IMR-90 (cell line): Measurements from ENCODE around the gene OR51A2. TPM values are rescaled to one million over a fixed set of nuclear protein-coding genes. Genes with fewer than 3 reads are reported as not detected.

Experiments used
- ATAC-seq: fragments of 200-7000 bp; cut with Tn5 transposase; 2 replicates; pipeline ENCODE4 v1.9.1; 2020; ENCODE audit warnings: low read depth, mild to moderate bottlenecking, moderate library complexity
- BruUV-seq: library from RNA; stranded (reverse); fragments of 400-500 nt; replicated peaks from 2 replicates; lab custom pipeline; 2021; lab: Mats Ljungman, UMichigan
- CTCF ChIA-PET: fragments of 300-600 bp; formaldehyde crosslinking; extraction: SDS; loops from one replicate; lab custom pipeline; 2021; ENCODE audit warnings: antibody characterized with exemption; lab: Yijun Ruan, JAX
- POLR2A ChIA-PET: fragments of 300-600 bp; sonication (Branson Sonifier 250); formaldehyde crosslinking; loops from one replicate; lab custom pipeline; 2022; ENCODE audit warnings: antibody characterized with exemption; ENCODE audit not compliant: unreplicated experiment; lab: Charles Lee
- DNase-seq: peaks from one replicate; pipeline ENCODE4 v3.0.0; 2013
- H2AFZ ChIP-seq: replicated peaks from 2 replicates; pipeline ENCODE3; 2013; ENCODE audit warnings: low read length, mild to moderate bottlenecking; ENCODE audit not compliant: poor library complexity
- H2AK5ac ChIP-seq: 2 replicates; pipeline ENCODE4 v1.6.1; 2013; ENCODE audit warnings: low read depth, low read length, inconsistent platforms
- H2AK9ac ChIP-seq: replicated peaks from 2 replicates; pipeline ENCODE3; 2013; ENCODE audit warnings: mild to moderate bottlenecking, low read depth, low read length, moderate library complexity; ENCODE audit not compliant: poor library complexity
- H2BK120ac ChIP-seq: 2 replicates; pipeline ENCODE4 v1.6.1; 2013; ENCODE audit warnings: low read depth, low read length, inconsistent platforms
- H2BK15ac ChIP-seq: 3 replicates; pipeline ENCODE4 v1.6.1; 2013; ENCODE audit warnings: low read depth, low read length, inconsistent platforms
- H2BK20ac ChIP-seq: 2 replicates; pipeline ENCODE4 v1.6.1; 2013; ENCODE audit warnings: low read depth, mild to moderate bottlenecking, inconsistent platforms, low read length, moderate library complexity
- H2BK5ac ChIP-seq: 2 replicates; pipeline ENCODE4 v1.6.1; 2013; ENCODE audit warnings: mild to moderate bottlenecking, low read depth, low read length, inconsistent platforms; ENCODE audit not compliant: poor library complexity, severe bottlenecking
- H3K14ac ChIP-seq: replicated peaks from 2 replicates; pipeline ENCODE4 v1.6.1; 2013; ENCODE audit warnings: low read depth, low read length, inconsistent platforms
- H3K18ac ChIP-seq: 2 replicates; pipeline ENCODE4 v1.6.1; 2013; ENCODE audit warnings: low read depth, low read length, control low read depth
- H3K23ac ChIP-seq: 2 replicates; pipeline ENCODE4 v1.6.1; 2013; ENCODE audit warnings: low read depth, low read length, inconsistent platforms
- H3K27ac ChIP-seq: 2 replicates; pipeline ENCODE4 v1.5.1; 2013; ENCODE audit warnings: mild to moderate bottlenecking, control low read depth, low read length; ENCODE audit not compliant: insufficient read depth
- H3K27me3 ChIP-seq: 2 replicates; pipeline ENCODE4 v1.6.1; 2013; ENCODE audit warnings: low read length; ENCODE audit not compliant: control insufficient read depth, insufficient read depth
- H3K36me3 ChIP-seq: 2 replicates; pipeline ENCODE4 v1.6.1; 2013; ENCODE audit warnings: low read length, mixed read lengths; ENCODE audit not compliant: control insufficient read depth, insufficient read depth
- H3K4ac ChIP-seq: 2 replicates; pipeline ENCODE4 v1.6.1; 2013; ENCODE audit warnings: low read depth, low read length, inconsistent platforms
- H3K4me1 ChIP-seq: 2 replicates; pipeline ENCODE4 v1.6.1; 2013; ENCODE audit warnings: low read length, mixed read lengths; ENCODE audit not compliant: control insufficient read depth, insufficient read depth
- H3K4me2 ChIP-seq: 2 replicates; pipeline ENCODE4 v1.6.1; 2013; ENCODE audit warnings: low read depth, mild to moderate bottlenecking, control low read depth, low read length, moderate library complexity
- H3K4me3 ChIP-seq: 2 replicates; pipeline ENCODE4 v1.5.1; 2013; ENCODE audit warnings: low read depth, mild to moderate bottlenecking, control low read depth, low read length, moderate library complexity; ENCODE audit not compliant: insufficient read depth
- H3K56ac ChIP-seq: 2 replicates; pipeline ENCODE4 v1.6.1; 2013; ENCODE audit warnings: low read length, inconsistent platforms; ENCODE audit not compliant: insufficient read depth; ENCODE audit errors: extremely low read depth
- H3K79me1 ChIP-seq, 2 experiments: 2 replicates each; pipeline ENCODE4 v1.6.1; 2013; ENCODE audit warnings: low read length in 2 of 2, inconsistent platforms in 1 of 2, low read depth in 1 of 2
- H3K9ac ChIP-seq: 2 replicates; pipeline ENCODE4 v1.6.1; 2013; ENCODE audit warnings: low read depth, low read length, control low read depth
- H3K9me1 ChIP-seq: 2 replicates; pipeline ENCODE4 v1.6.1; 2013; ENCODE audit warnings: low read length, inconsistent platforms; ENCODE audit not compliant: insufficient read depth
- H3K9me3 ChIP-seq: 2 replicates; pipeline ENCODE4 v1.6.1; 2013; ENCODE audit warnings: low read length; ENCODE audit not compliant: control insufficient read depth, insufficient read depth
- H4K20me1 ChIP-seq: 2 replicates; pipeline ENCODE4 v1.6.1; 2013; ENCODE audit warnings: low read length, inconsistent platforms; ENCODE audit not compliant: insufficient read depth
- H4K5ac ChIP-seq: 2 replicates; pipeline ENCODE4 v1.6.1; 2013; ENCODE audit warnings: mild to moderate bottlenecking, low read depth, low read length, control low read depth
- H4K8ac ChIP-seq, 2 experiments: 2 replicates each; pipeline ENCODE4 v1.6.1; 2013; ENCODE audit warnings: low read depth in 2 of 2, low read length in 2 of 2, control low read depth in 1 of 2, inconsistent platforms in 1 of 2
- H4K91ac ChIP-seq: 2 replicates; pipeline ENCODE4 v1.6.1; 2013; ENCODE audit warnings: low read depth, low read length, inconsistent platforms; ENCODE audit not compliant: insufficient read depth
- BHLHE40 ChIP-seq: fragments of 150-350 bp; IDR thresholded peaks from 2 replicates; pipeline ENCODE4 v1.6.1; 2016; ENCODE audit warnings: mild to moderate bottlenecking, low read depth, low read length
- RAD21 ChIP-seq: IDR thresholded peaks from 2 replicates; pipeline ENCODE4 v1.6.1; 2012; ENCODE audit warnings: low read length, improper control_type of control experiment
- WGBS, 2 experiments: methylation state at CpG; one replicate each; pipeline versions ENCODE4 v1.1.5 to v1.1.7; 2013; ENCODE audit warnings: missing lambda C conversion rate in 2 of 2; ENCODE audit not compliant: insufficient read length in 1 of 2; ENCODE audit errors: extremely low coverage in 2 of 2; 5-methylcytosine and 5-hydroxymethylcytosine counted together
- dilution Hi-C: fragments of 300-500 bp; cut with HindIII; formaldehyde crosslinking; loops from one replicate; pipeline ENCODE4 v1.14.3; 2018; ENCODE audit warnings: low sequenced_read_pairs; ENCODE audit not compliant: unreplicated experiment
- in situ Hi-C: fragments of 300-500 bp; cut with MboI; formaldehyde crosslinking; loops from 3 replicates; pipeline ENCODE4 v1.14.3; 2019; ENCODE audit warnings: low sequenced_read_pairs, inconsistent platforms, mixed read lengths
- intact Hi-C: fragments of 100-400 bp; cut with micrococcal nuclease; formaldehyde crosslinking; loops from 2 replicates; pipeline ENCODE4 v1.10.0; 2022
- polyA plus RNA-seq, 3 experiments: library from polyadenylated mRNA; depleted of rRNA; stranded (reverse); fragments of >200 nt; gene quantifications; 2 replicates each; pipeline ENCODE4 v1.2.3, GENCODE V29; 2012; ENCODE audit warnings: low replicate concordance in 1 of 3
- total RNA-seq: library from RNA; depleted of rRNA; stranded (reverse); fragments of >200 nt; gene quantifications from 2 replicates; pipeline ENCODE4 v1.2.3, GENCODE V29; 2012

Gene OR51A2
- total and polyA plus RNA-seq, 2 of the 4 experiments (the other 2 are of a cell fraction): not detected

DNA sequence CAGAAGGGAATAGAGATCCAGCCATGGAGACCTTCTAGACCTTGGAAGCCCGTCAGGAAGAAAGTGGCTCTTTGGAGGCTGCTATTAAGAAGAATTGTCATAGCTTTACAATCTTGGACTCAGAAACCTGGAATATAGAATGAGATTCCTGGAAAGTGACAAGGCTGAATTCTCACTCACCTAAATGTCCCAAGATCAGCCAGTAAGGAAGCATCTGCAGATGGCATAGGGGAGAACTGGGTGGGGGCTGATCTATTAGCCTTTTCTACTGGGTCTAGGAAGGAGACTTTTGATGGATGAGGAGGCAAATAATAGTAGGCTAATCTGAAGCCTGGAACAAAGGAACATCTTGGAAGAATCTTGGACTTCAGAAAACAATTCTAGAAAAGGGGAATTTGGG, 31.3 kb downstream of the OR51A2 start, which contains the start of gene OR51G1:
OR51G1 (minus strand) TSS at position 101 of the 400 bp plus-strand sequence; CDS start at position 101, 0 bp downstream.
- ATAC-seq (no peak), DNase-seq (no peak)
- Histone ChIP-seq H3K23ac (no peak within 1 kb of the TSS), H3K27ac (no peak within 1 kb of the TSS), H2AFZ (no peak within 1 kb of the TSS), H3K14ac (no peak within 1 kb of the TSS), H2BK5ac (no peak within 1 kb of the TSS), H3K27me3 (no peaks in the 10 kb centered on the region), H4K20me1 (no peaks in the 10 kb centered on the region), H4K5ac (no peak within 1 kb of the TSS), H2BK15ac (no peak within 1 kb of the TSS), H3K4ac (no peak within 1 kb of the TSS), H3K9me1 (no peaks in the 10 kb centered on the region), H3K18ac (no peak within 1 kb of the TSS), H3K56ac (no peak within 1 kb of the TSS), H3K9ac (no peak within 1 kb of the TSS), H3K79me1 (no peaks in the 10 kb centered on the region), H2BK120ac (no peak within 1 kb of the TSS), H3K4me2 (no peak within 1 kb of the TSS), H4K91ac (no peak within 1 kb of the TSS), H3K9me3 (no peaks in the 10 kb centered on the region), H2BK20ac (no peak within 1 kb of the TSS), H2AK9ac (no peak within 1 kb of the TSS), H3K4me3 (no peak within 1 kb of the TSS), H4K8ac (no peak within 1 kb of the TSS), H3K4me1 (no peaks in the 10 kb centered on the region; the same call in 1 of the 2 replicates), H2AK5ac (no peak within 1 kb of the TSS), H3K36me3 (no peaks in the 10 kb centered on the region)
- TF ChIP-seq RAD21 (no peak), BHLHE40 (no peak)
- no TSS peak for BruUV-seq
- intact Hi-C loops (no loop called here), dilution Hi-C loops (no loop called here), in situ Hi-C loops (no loop called here)
- WGBS, 2 experiments: 60% methylated on average over 1 of the region's 1 CpG; no CpG with 5 or more reads in 1 of the 2 experiments
- CTCF ChIA-PET: no interaction called here
- POLR2A ChIA-PET: no interaction called here
